ENCODE measurements around the gene RPAP2.

The RPAP2 gene

DNA sequence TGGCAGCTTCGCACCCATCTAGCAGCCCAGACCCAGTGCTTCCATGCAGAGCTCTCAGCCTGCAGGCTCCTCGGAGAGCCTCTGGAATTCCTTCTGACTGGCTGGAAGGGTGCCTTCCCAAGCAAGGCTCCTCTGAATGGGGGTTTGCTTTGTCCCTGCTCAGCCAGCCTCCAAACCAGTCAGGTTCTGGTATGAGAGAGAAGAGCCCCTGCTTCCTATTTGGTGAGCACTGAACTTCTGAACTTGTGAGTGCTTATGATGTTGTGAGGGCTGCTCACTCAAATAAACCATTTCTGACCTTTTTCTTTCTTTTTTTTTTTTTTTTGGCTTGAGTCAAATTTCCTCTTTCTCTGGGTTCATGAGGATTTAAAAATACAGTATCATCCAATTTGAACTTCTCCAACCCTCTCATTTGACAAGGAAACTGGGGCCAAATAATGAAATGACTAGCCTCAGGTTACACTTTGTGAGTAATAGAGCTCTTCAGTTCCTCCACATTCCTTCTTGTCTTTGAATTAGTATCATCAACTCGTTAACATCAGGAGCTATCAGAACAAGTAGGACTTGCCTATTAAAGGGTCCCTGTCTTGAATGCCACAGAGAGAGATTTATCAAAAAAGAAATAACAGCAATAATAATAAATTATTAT is 148.3 kb downstream of the RPAP2 start:
- DNase-seq (ENCODE audit: low read depth in 3 of 3) = no peak

GRCh38 chr1:92447976-92448375 is 149.1 kb downstream of the RPAP2 start:
- DNase-seq (ENCODE audit: low read depth in 3 of 3) = no peak
